GM12878 (cell line): Measurements from ENCODE around the gene HTRA3. TPM values are rescaled to one million over a fixed set of nuclear protein-coding genes. Genes with fewer than 3 reads are reported as not detected.

Experiments used
- ATAC-seq: fragments of 200-7000 bp; cut with Tn5 transposase; 3 replicates; pipeline ENCODE4 v1.9.1; 2020; ENCODE audit warnings: mild to moderate bottlenecking, moderate library complexity
- BruUV-seq: library from RNA; stranded (reverse); fragments of 400-500 nt; replicated peaks from 2 replicates; lab custom pipeline; 2021; lab: Mats Ljungman, UMichigan
- CTCF ChIA-PET: fragments of 300-600 bp; sonication (Branson Sonifier 250); formaldehyde crosslinking; extraction: SDS; loops from one replicate; lab custom pipeline; 2021; ENCODE audit warnings: inconsistent platforms; lab: Yijun Ruan, JAX
- POLR2A ChIA-PET: fragments of 350-600 bp; formaldehyde crosslinking; extraction: SDS; loops from one replicate; lab custom pipeline; 2021; ENCODE audit warnings: inconsistent platforms; lab: Charles Lee
- RAD21 ChIA-PET: fragments of 300-600 bp; sonication (Branson Sonifier 250); formaldehyde crosslinking; loops from one replicate; lab custom pipeline; 2023; ENCODE audit warnings: antibody characterized with exemption; ENCODE audit not compliant: unreplicated experiment; lab: Charles Lee
- SMC1A ChIA-PET: fragments of 300-600 bp; sonication (Branson Sonifier 250); formaldehyde crosslinking; loops from one replicate; lab custom pipeline; 2023; ENCODE audit not compliant: unreplicated experiment, uncharacterized antibody; lab: Charles Lee
- DNase-seq: peaks from one replicate; pipeline ENCODE4 v3.0.0-alpha.2; 2011; ENCODE audit warnings: low read depth, low spot score
- FAIRE-seq: peaks from 3 replicates; lab custom pipeline; 2011; peaks lifted over from hg19 to GRCh38; lab: Jason Lieb, UNC
- H2AFZ ChIP-seq: 2 replicates; pipeline ENCODE4 v1.6.0; 2011; ENCODE audit warnings: low read depth, low read length, control low read depth; ENCODE audit not compliant: control insufficient read depth
- H3K27ac ChIP-seq: 2 replicates; pipeline ENCODE4 v1.5.1; 2011; ENCODE audit warnings: control low read depth; ENCODE audit not compliant: control insufficient read depth, insufficient read depth
- H3K27me3 ChIP-seq, 2 experiments: replicated peaks in 1 of 2; 2 replicates each; pipeline versions ENCODE4 v1.6.0 to v1.6.1; 2011; ENCODE audit warnings: low read length in 1 of 2; ENCODE audit not compliant: control insufficient read depth in 2 of 2, insufficient read depth in 2 of 2
- H3K36me3 ChIP-seq, 2 experiments: 2 replicates each; pipeline ENCODE4 v1.5.1; 2011; ENCODE audit warnings: low read length in 1 of 2; ENCODE audit not compliant: control insufficient read depth in 2 of 2, insufficient read depth in 2 of 2
- H3K4me1 ChIP-seq: 2 replicates; pipeline ENCODE4 v1.6.1; 2011; ENCODE audit warnings: mild to moderate bottlenecking, low read length, moderate library complexity, mixed read lengths; ENCODE audit not compliant: control insufficient read depth, insufficient read depth
- H3K4me2 ChIP-seq: 2 replicates; pipeline ENCODE4 v1.6.0; 2011; ENCODE audit warnings: control low read depth; ENCODE audit not compliant: control insufficient read depth, insufficient read depth
- H3K4me3 ChIP-seq: fragments of 200-600 bp; sonication (generic); 2 replicates; pipeline ENCODE4 v1.5.1; 2016
- H3K79me2 ChIP-seq: 2 replicates; pipeline ENCODE4 v1.6.0; 2011; ENCODE audit warnings: low read length; ENCODE audit not compliant: control insufficient read depth, insufficient read depth
- H3K9ac ChIP-seq: 2 replicates; pipeline ENCODE4 v1.8.0; 2011; ENCODE audit warnings: low read length, control low read depth, mixed read lengths; ENCODE audit not compliant: control insufficient read depth, insufficient read depth
- H3K9me3 ChIP-seq: replicated peaks from 3 replicates; pipeline ENCODE4 v1.5.1; 2011; ENCODE audit warnings: mild to moderate bottlenecking, low read length; ENCODE audit not compliant: control insufficient read depth, insufficient read depth
- H4K20me1 ChIP-seq: 2 replicates; pipeline ENCODE4 v1.6.0; 2011; ENCODE audit not compliant: control insufficient read depth, insufficient read depth
- BCL3 ChIP-seq: IDR thresholded peaks from 2 replicates; pipeline ENCODE4 v1.6.1; 2011; ENCODE audit warnings: borderline replicate concordance, low read depth, mild to moderate bottlenecking, moderate library complexity, low read length; ENCODE audit not compliant: insufficient read depth, poor library complexity, severe bottlenecking
- EZH2 ChIP-seq: IDR thresholded peaks from 2 replicates; pipeline ENCODE4 v1.6.1; 2012; ENCODE audit warnings: low read depth, mild to moderate bottlenecking, control low read depth, inconsistent platforms, low read length, borderline replicate concordance; ENCODE audit not compliant: control insufficient read depth
- HDGF ChIP-seq: fragments of 450-650 bp; IDR thresholded peaks from 2 replicates; pipeline ENCODE4 v1.6.1; 2016; ENCODE audit warnings: antibody characterized with exemption
- IKZF2 ChIP-seq, 2 experiments: fragments of 450-650 bp; IDR thresholded peaks; 2 replicates each; pipeline ENCODE4 v1.6.1; 2017; ENCODE audit warnings: mild to moderate bottlenecking in 2 of 2, moderate library complexity in 2 of 2
- KDM1A ChIP-seq: fragments of 200-600 bp; sonication (generic); IDR thresholded peaks from 2 replicates; pipeline ENCODE4 v1.6.1; 2016; ENCODE audit warnings: borderline replicate concordance
- MTA2 ChIP-seq: fragments of 450-650 bp; IDR thresholded peaks from 2 replicates; pipeline ENCODE4 v1.6.1; 2016; ENCODE audit warnings: low read depth, mild to moderate bottlenecking, moderate library complexity
- NRF1 ChIP-seq: conservative IDR thresholded peaks from 2 replicates; pipeline ENCODE4 v1.6.1; 2011; ENCODE audit warnings: mild to moderate bottlenecking, low read depth, low read length, improper control_type of control experiment
- RAD51 ChIP-seq: fragments of 450-650 bp; IDR thresholded peaks from 2 replicates; pipeline ENCODE4 v1.6.1; 2016; ENCODE audit warnings: moderate library complexity, mild to moderate bottlenecking, inconsistent platforms
- SRF ChIP-seq, 2 experiments: IDR thresholded peaks; 2 replicates each; pipeline ENCODE4 v1.6.1; 2011; ENCODE audit warnings: low read depth in 2 of 2, low read length in 2 of 2, mild to moderate bottlenecking in 1 of 2, moderate library complexity in 1 of 2
- STAT3 ChIP-seq: IDR thresholded peaks from 2 replicates; pipeline ENCODE4 v1.6.1; 2011; ENCODE audit warnings: low read depth, low read length, improper control_type of control experiment
- TBL1XR1 ChIP-seq: IDR thresholded peaks from 2 replicates; pipeline ENCODE4 v1.6.1; 2012; ENCODE audit warnings: low read depth, low read length, improper control_type of control experiment
- TCF7 ChIP-seq: IDR thresholded peaks from 2 replicates; pipeline ENCODE4 v1.6.1; 2014; ENCODE audit warnings: antibody characterized with exemption, borderline replicate concordance
- ZNF207 ChIP-seq: fragments of 450-650 bp; IDR thresholded peaks from 2 replicates; pipeline ENCODE4 v1.6.1; 2014; ENCODE audit warnings: antibody characterized with exemption, mild to moderate bottlenecking, borderline replicate concordance
- WGBS: methylation state at CpG from one replicate; pipeline ENCODE4 v1.1.6; 2016; ENCODE audit warnings: low lambda C conversion rate; ENCODE audit not compliant: insufficient replicate concordance, insufficient coverage; ENCODE audit errors: missing lambda C conversion rate; 5-methylcytosine and 5-hydroxymethylcytosine counted together
- in situ Hi-C: fragments of 300-500 bp; cut with MboI; formaldehyde crosslinking; loops from 9 replicates; pipeline ENCODE4 v1.14.3; 2018; ENCODE audit warnings: mixed read lengths
- intact Hi-C: fragments of 100-400 bp; cut with micrococcal nuclease; formaldehyde crosslinking; loops from one replicate; pipeline ENCODE4 v1.14.2; 2022; ENCODE audit not compliant: unreplicated experiment
- polyA plus RNA-seq, 11 experiments: library from polyadenylated mRNA; depleted of rRNA in 4 of 11; unstranded in 6 of 11; stranded (reverse) in 5 of 11; fragments of >200 nt; fragmentation: Nextera tagmentation in 4 of 11; fragmentation: Illumina TruSeq in 1 of 11; extraction: Ambion mirVana in 4 of 11; extraction: Trizol in 1 of 11; gene quantifications; 1 replicate in 1 of 11; 2 replicates in 10 of 11; pipeline versions ENCODE4 v1.2.1 to v1.2.3, GENCODE V29; 2011 to 2016; ENCODE audit warnings: inconsistent platforms in 2 of 11, missing spikeins in 2 of 11, low read depth in 1 of 11
- total RNA-seq, 4 experiments: library from RNA; depleted of rRNA in 3 of 4; stranded (reverse); fragments of >200 nt in 3 of 4; fragmentation: Illumina TruSeq in 1 of 4; extraction: Trizol in 1 of 4; gene quantifications; 2 replicates each; pipeline versions ENCODE4 v1.2.1 to v1.2.3, GENCODE V29; 2013 to 2021
- TF ChIP-seq, protein P1 (sequence below): IDR thresholded peaks from 2 replicates; pipeline ENCODE4 v1.6.1; 2012; ENCODE audit warnings: low read depth, low read length, improper control_type of control experiment
- TF ChIP-seq, protein P2 (sequence below): fragments of 450-650 bp; conservative IDR thresholded peaks from 2 replicates; pipeline ENCODE4 v1.6.1; 2017; ENCODE audit warnings: mild to moderate bottlenecking, moderate library complexity
- TF ChIP-seq, protein P3 (sequence below): fragments of 150-350 bp; IDR thresholded peaks from 2 replicates; pipeline ENCODE4 v1.6.1; 2016; ENCODE audit warnings: low read depth, low read length

HTRA3 gene
- total and polyA plus RNA-seq, 10 of the 15 experiments (the other 5 are each of a cell fraction or from before 2014, with no cell fraction given): 0.04 to 1.2 (median 0.08) TPM; not detected in 7

DNA sequence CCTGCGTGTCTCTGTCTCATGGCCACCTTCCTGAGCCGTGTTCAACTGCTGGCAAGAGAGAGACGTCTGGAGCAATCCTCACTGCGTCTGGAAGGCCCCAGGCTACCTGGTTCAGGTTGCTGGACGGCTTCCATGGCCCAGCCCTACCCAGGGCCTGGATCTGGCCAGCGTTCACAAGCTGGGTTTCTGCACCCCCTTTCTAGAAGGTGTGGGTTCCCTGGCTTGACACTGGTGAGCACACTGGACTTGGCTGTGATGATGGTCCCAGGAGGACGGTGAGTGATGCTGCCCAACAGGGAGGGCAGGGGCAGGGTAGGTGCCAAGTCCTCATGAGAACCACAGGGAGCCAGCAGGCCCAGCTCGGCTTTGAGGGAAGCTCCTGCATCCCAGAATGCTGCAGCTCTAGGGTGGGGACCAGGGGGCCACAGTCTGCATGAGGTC, 63.4 kb downstream of the HTRA3 start:
- Histone ChIP-seq H3K36me3 (no peaks in the 10 kb centered on the region), H3K9me3 (no peaks in the 10 kb centered on the region; the same call in 1 of the 3 replicates), H3K27me3 (peaks cover 0 to 5% of the 10 kb centered on the region in 2 experiments; a peak in 1 of 4 replicates), H3K9ac (no peak overlapping the region), H3K4me3 (no peak overlapping the region), H2AFZ (no peak overlapping the region), H3K4me2 (no peak overlapping the region), H3K4me1 (no peaks in the 10 kb centered on the region), H3K79me2 (no peaks in the 10 kb centered on the region), H3K27ac (no peak overlapping the region), H4K20me1 (no peaks in the 10 kb centered on the region)
- ChIA-PET CTCF (no interaction called here), POLR2A (no interaction called here), RAD21 (no interaction called here), SMC1A (no interaction called here)
- WGBS: 21% methylated on average over 8 of the region's 8 CpGs
- ATAC-seq: no peak
- no peak for FAIRE-seq
- intact Hi-C loops (no loop called here), in situ Hi-C loops (no loop called here)
- DNase-seq: no peak
- TF ChIP-seq EZH2: no peak
- TF ChIP-seq KDM1A: no peak
- TF ChIP-seq, protein P1, sequence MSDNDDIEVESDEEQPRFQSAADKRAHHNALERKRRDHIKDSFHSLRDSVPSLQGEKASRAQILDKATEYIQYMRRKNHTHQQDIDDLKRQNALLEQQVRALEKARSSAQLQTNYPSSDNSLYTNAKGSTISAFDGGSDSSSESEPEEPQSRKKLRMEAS: no peak
- no peak for TF ChIP-seq IKZF2 (IDR thresholded peaks at IDR 0.05)
- TF ChIP-seq RAD51: no peak
- no peak for TF ChIP-seq TCF7
- TF ChIP-seq, protein P2, sequence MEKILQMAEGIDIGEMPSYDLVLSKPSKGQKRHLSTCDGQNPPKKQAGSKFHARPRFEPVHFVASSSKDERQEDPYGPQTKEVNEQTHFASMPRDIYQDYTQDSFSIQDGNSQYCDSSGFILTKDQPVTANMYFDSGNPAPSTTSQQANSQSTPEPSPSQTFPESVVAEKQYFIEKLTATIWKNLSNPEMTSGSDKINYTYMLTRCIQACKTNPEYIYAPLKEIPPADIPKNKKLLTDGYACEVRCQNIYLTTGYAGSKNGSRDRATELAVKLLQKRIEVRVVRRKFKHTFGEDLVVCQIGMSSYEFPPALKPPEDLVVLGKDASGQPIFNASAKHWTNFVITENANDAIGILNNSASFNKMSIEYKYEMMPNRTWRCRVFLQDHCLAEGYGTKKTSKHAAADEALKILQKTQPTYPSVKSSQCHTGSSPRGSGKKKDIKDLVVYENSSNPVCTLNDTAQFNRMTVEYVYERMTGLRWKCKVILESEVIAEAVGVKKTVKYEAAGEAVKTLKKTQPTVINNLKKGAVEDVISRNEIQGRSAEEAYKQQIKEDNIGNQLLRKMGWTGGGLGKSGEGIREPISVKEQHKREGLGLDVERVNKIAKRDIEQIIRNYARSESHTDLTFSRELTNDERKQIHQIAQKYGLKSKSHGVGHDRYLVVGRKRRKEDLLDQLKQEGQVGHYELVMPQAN: no peak
- no peak for TF ChIP-seq BCL3
- TF ChIP-seq, protein P3, sequence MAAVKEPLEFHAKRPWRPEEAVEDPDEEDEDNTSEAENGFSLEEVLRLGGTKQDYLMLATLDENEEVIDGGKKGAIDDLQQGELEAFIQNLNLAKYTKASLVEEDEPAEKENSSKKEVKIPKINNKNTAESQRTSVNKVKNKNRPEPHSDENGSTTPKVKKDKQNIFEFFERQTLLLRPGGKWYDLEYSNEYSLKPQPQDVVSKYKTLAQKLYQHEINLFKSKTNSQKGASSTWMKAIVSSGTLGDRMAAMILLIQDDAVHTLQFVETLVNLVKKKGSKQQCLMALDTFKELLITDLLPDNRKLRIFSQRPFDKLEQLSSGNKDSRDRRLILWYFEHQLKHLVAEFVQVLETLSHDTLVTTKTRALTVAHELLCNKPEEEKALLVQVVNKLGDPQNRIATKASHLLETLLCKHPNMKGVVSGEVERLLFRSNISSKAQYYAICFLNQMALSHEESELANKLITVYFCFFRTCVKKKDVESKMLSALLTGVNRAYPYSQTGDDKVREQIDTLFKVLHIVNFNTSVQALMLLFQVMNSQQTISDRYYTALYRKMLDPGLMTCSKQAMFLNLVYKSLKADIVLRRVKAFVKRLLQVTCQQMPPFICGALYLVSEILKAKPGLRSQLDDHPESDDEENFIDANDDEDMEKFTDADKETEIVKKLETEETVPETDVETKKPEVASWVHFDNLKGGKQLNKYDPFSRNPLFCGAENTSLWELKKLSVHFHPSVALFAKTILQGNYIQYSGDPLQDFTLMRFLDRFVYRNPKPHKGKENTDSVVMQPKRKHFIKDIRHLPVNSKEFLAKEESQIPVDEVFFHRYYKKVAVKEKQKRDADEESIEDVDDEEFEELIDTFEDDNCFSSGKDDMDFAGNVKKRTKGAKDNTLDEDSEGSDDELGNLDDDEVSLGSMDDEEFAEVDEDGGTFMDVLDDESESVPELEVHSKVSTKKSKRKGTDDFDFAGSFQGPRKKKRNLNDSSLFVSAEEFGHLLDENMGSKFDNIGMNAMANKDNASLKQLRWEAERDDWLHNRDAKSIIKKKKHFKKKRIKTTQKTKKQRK: no peak
- TF ChIP-seq NRF1: no peak
- no peak for TF ChIP-seq TBL1XR1
- TF ChIP-seq HDGF: no peak
- no peak for TF ChIP-seq SRF (IDR thresholded peaks at IDR 0.05; ENCODE audit: low read depth in 2 of 2, low read length in 2 of 2)
- no peak for TF ChIP-seq STAT3
- no peak for TF ChIP-seq ZNF207
- TF ChIP-seq MTA2: no peak
- no TSS peak for BruUV-seq
